ENCODE measurements around the gene RNF115. TPM values are rescaled to one million over a fixed set of nuclear protein-coding genes. Genes with fewer than 3 reads are reported as not detected.

RNF115 gene
- total and polyA plus RNA-seq, 2 of the 13 experiments (the other 11 are each of a cell fraction or from before 2014, with no cell fraction given), result 6.0 to 10.1 TPM

GRCh38 chr1:145858901-145859490, 35.1 kb upstream of the RNF115 start, which contains the start of gene PIAS3 (continued):
- TF ChIP-seq KIAA2018 (CRISPR knock-in tag; IDR thresholded peaks at IDR 0.05; ENCODE audit: borderline replicate concordance), result no peak
- no peak for TF ChIP-seq CREBL2 (CRISPR knock-in tag; IDR thresholded peaks at IDR 0.05; ENCODE audit: borderline replicate concordance)
- peak; percentile 55; the same call in 1 of the 2 replicates for TF ChIP-seq ZNF280D (CRISPR knock-in tag; IDR thresholded peaks at IDR 0.05)
- peak; percentile 62; the same call in 1 of the 2 replicates for TF ChIP-seq FOXC1 (CRISPR knock-in tag; IDR thresholded peaks at IDR 0.05; ENCODE audit: borderline replicate concordance)
- TF ChIP-seq TRIM24 (CRISPR knock-in tag; IDR thresholded peaks at IDR 0.05), result no peak
- TF ChIP-seq SNAPC5 (CRISPR knock-in tag; IDR thresholded peaks at IDR 0.05; ENCODE audit: borderline replicate concordance), result no peak
- TF ChIP-seq ZBTB3 (CRISPR knock-in tag; IDR thresholded peaks at IDR 0.05; ENCODE audit: borderline replicate concordance, low read depth), result no peak
- peak; percentile 66 for TF ChIP-seq RXRA (CRISPR knock-in tag; IDR thresholded peaks at IDR 0.05)
- TF ChIP-seq ZBTB14 (CRISPR knock-in tag; IDR thresholded peaks at IDR 0.05), result no peak
- TF ChIP-seq ETV5 (CRISPR knock-in tag; IDR thresholded peaks at IDR 0.05; ENCODE audit: borderline replicate concordance), result peak; percentile 8; the same call in 1 of the 2 replicates

Measured in HepG2 (cell line).